ENCODE measurements around the gene SORCS2. TPM values are rescaled to one million over a fixed set of nuclear protein-coding genes. Genes with fewer than 3 reads are reported as not detected.
A peak's percentile ranks its signal among the peaks of the same experiment; 100 is the strongest.

Gene SORCS2
- total RNA-seq, 4 donors from 2014 or later = 0.48 to 1.8 (median 0.68) TPM; not detected in 1

- in situ Hi-C loops (cut with MboI; ENCODE audit: low pct_ligation_motif_present in 1 of 4, low pct_unique_long_range_greater_than_20kb in 1 of 4, low sequenced_read_pairs in 3 of 4) = no loop called here
- TF ChIP-seq, protein P1, sequence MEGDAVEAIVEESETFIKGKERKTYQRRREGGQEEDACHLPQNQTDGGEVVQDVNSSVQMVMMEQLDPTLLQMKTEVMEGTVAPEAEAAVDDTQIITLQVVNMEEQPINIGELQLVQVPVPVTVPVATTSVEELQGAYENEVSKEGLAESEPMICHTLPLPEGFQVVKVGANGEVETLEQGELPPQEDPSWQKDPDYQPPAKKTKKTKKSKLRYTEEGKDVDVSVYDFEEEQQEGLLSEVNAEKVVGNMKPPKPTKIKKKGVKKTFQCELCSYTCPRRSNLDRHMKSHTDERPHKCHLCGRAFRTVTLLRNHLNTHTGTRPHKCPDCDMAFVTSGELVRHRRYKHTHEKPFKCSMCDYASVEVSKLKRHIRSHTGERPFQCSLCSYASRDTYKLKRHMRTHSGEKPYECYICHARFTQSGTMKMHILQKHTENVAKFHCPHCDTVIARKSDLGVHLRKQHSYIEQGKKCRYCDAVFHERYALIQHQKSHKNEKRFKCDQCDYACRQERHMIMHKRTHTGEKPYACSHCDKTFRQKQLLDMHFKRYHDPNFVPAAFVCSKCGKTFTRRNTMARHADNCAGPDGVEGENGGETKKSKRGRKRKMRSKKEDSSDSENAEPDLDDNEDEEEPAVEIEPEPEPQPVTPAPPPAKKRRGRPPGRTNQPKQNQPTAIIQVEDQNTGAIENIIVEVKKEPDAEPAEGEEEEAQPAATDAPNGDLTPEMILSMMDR (IDR thresholded peaks at IDR 0.05) = no peak
- TF ChIP-seq POLR2AphosphoS5 (IDR thresholded peaks at IDR 0.05) = no peak
- no peak for TF ChIP-seq POLR2A (IDR thresholded peaks at IDR 0.05)
- TF ChIP-seq EP300 (IDR thresholded peaks at IDR 0.05; ENCODE audit: low read depth) = no peak
- Histone ChIP-seq H3K4me3 (no peak overlapping the region), H3K9me3 (no peaks in the 10 kb centered on the region), H3K27me3 (no peaks in the 10 kb centered on the region), H3K27ac (peak overlapping the region in 1 of 4 donors; percentile 5), H3K4me1 (peaks cover 0 to 6% (median 2%) of the 10 kb centered on the region in 4 donors), H3K36me3 (no peaks in the 10 kb centered on the region)
- intact Hi-C loops (cut with DNase I; ENCODE audit: low total_unique reads) = no loop called here
- WGBS, 2 donors (ENCODE audit: low coverage in 1 of 2) = 77 to 80% methylated on average over 6 to 17 of the region's 17 CpGs
- DNase-seq = no peak
Observed at GRCh38 chr4:7334521-7335275, 142.4 kb downstream of the SORCS2 start.

- Histone ChIP-seq H3K27ac (peak overlapping the region in 1 of 4 donors; percentile 5), H3K4me3 (no peak overlapping the region), H3K4me1 (peaks cover 0 to 6% (median 2%) of the 10 kb centered on the region in 4 donors), H3K36me3 (no peaks in the 10 kb centered on the region), H3K9me3 (no peaks in the 10 kb centered on the region), H3K27me3 (no peaks in the 10 kb centered on the region)
- intact Hi-C loops (cut with DNase I; ENCODE audit: low total_unique reads) (no loop called here), in situ Hi-C loops (cut with MboI; ENCODE audit: low pct_ligation_motif_present in 1 of 4, low pct_unique_long_range_greater_than_20kb in 1 of 4, low sequenced_read_pairs in 3 of 4) (no loop called here)
- DNase-seq = peak; percentile 59
- 38% methylated on average over 23 of the region's 24 CpGs; no CpG with 5 or more reads in 1 of the 2 donors for WGBS, 2 donors (ENCODE audit: low coverage in 1 of 2)
- TF ChIP-seq, protein P1 (IDR thresholded peaks at IDR 0.05) = peak; percentile 55 to 64 (median 61)
- TF ChIP-seq EP300 (IDR thresholded peaks at IDR 0.05; ENCODE audit: low read depth) (no peak), POLR2A (IDR thresholded peaks at IDR 0.05) (no peak)
Observed at GRCh38 chr4:7335344-7336066, 143.2 kb downstream of the SORCS2 start.

GRCh38 chr4:7336067-7336569 is 143.8 kb downstream of the SORCS2 start:
- in situ Hi-C loops (cut with MboI; ENCODE audit: low pct_ligation_motif_present in 1 of 4, low pct_unique_long_range_greater_than_20kb in 1 of 4, low sequenced_read_pairs in 3 of 4) = no loop called here
- H3K4me1 ChIP-seq = peaks cover 0 to 6% (median 2%) of the 10 kb centered on the region in 4 donors
- TF ChIP-seq EP300 (IDR thresholded peaks at IDR 0.05; ENCODE audit: low read depth) = no peak
- no peak for TF ChIP-seq POLR2A (IDR thresholded peaks at IDR 0.05)
- no peak for TF ChIP-seq POLR2AphosphoS5 (IDR thresholded peaks at IDR 0.05)
- TF ChIP-seq, protein P1 (IDR thresholded peaks at IDR 0.05) = no peak
- no peak overlapping the region for H3K4me3 ChIP-seq
- intact Hi-C loops (cut with DNase I; ENCODE audit: low total_unique reads) = no loop called here
- no peak for DNase-seq
- H3K9me3 ChIP-seq = no peaks in the 10 kb centered on the region
- no peak overlapping the region for H3K27ac ChIP-seq
- no peaks in the 10 kb centered on the region for H3K27me3 ChIP-seq
- H3K36me3 ChIP-seq = no peaks in the 10 kb centered on the region
- 79% methylated on average over 13 of the region's 17 CpGs; no CpG with 5 or more reads in 1 of the 2 donors for WGBS, 2 donors (ENCODE audit: low coverage in 1 of 2)

GRCh38 chr4:7336732-7337131 is 144.4 kb downstream of the SORCS2 start:
- H3K9me3 ChIP-seq = no peaks in the 10 kb centered on the region
- intact Hi-C loops (cut with DNase I; ENCODE audit: low total_unique reads) (no loop called here), in situ Hi-C loops (cut with MboI; ENCODE audit: low pct_ligation_motif_present in 1 of 4, low pct_unique_long_range_greater_than_20kb in 1 of 4, low sequenced_read_pairs in 3 of 4) (no loop called here)
- H3K27ac ChIP-seq = no peak overlapping the region
- DNase-seq = no peak
- TF ChIP-seq, protein P1 (IDR thresholded peaks at IDR 0.05) = no peak
- TF ChIP-seq EP300 (IDR thresholded peaks at IDR 0.05; ENCODE audit: low read depth) (no peak), POLR2A (IDR thresholded peaks at IDR 0.05) (no peak), POLR2AphosphoS5 (IDR thresholded peaks at IDR 0.05) (no peak)
- H3K4me3 ChIP-seq = no peak overlapping the region
- H3K27me3 ChIP-seq = no peaks in the 10 kb centered on the region
- H3K4me1 ChIP-seq = peaks cover 0 to 6% (median 2%) of the 10 kb centered on the region in 4 donors
- 65 to 80% methylated on average over 5 to 14 of the region's 14 CpGs for WGBS, 2 donors (ENCODE audit: low coverage in 1 of 2)
- H3K36me3 ChIP-seq = no peaks in the 10 kb centered on the region
